IMR-90 (cell line): Measurements from ENCODE around the gene OTC. TPM values are rescaled to one million over a fixed set of nuclear protein-coding genes. Genes with fewer than 3 reads are reported as not detected.

Source experiments
- ATAC-seq: fragments of 200-7000 bp; cut with Tn5 transposase; 2 replicates; pipeline ENCODE4 v1.9.1; 2020; ENCODE audit warnings: low read depth, mild to moderate bottlenecking, moderate library complexity
- BruUV-seq: library from RNA; stranded (reverse); fragments of 400-500 nt; replicated peaks from 2 replicates; lab custom pipeline; 2021; lab: Mats Ljungman, UMichigan
- CTCF ChIA-PET: fragments of 300-600 bp; formaldehyde crosslinking; extraction: SDS; loops from one replicate; lab custom pipeline; 2021; ENCODE audit warnings: antibody characterized with exemption; lab: Yijun Ruan, JAX
- POLR2A ChIA-PET: fragments of 300-600 bp; sonication (Branson Sonifier 250); formaldehyde crosslinking; loops from one replicate; lab custom pipeline; 2022; ENCODE audit warnings: antibody characterized with exemption; ENCODE audit not compliant: unreplicated experiment; lab: Charles Lee
- DNase-seq: peaks from one replicate; pipeline ENCODE4 v3.0.0; 2013
- H2AFZ ChIP-seq: replicated peaks from 2 replicates; pipeline ENCODE3; 2013; ENCODE audit warnings: low read length, mild to moderate bottlenecking; ENCODE audit not compliant: poor library complexity
- H2AK5ac ChIP-seq: 2 replicates; pipeline ENCODE4 v1.6.1; 2013; ENCODE audit warnings: low read depth, low read length, inconsistent platforms
- H2AK9ac ChIP-seq: replicated peaks from 2 replicates; pipeline ENCODE3; 2013; ENCODE audit warnings: mild to moderate bottlenecking, low read depth, low read length, moderate library complexity; ENCODE audit not compliant: poor library complexity
- H2BK120ac ChIP-seq: 2 replicates; pipeline ENCODE4 v1.6.1; 2013; ENCODE audit warnings: low read depth, low read length, inconsistent platforms
- H2BK15ac ChIP-seq: 3 replicates; pipeline ENCODE4 v1.6.1; 2013; ENCODE audit warnings: low read depth, low read length, inconsistent platforms
- H2BK20ac ChIP-seq: 2 replicates; pipeline ENCODE4 v1.6.1; 2013; ENCODE audit warnings: low read depth, mild to moderate bottlenecking, inconsistent platforms, low read length, moderate library complexity
- H2BK5ac ChIP-seq: 2 replicates; pipeline ENCODE4 v1.6.1; 2013; ENCODE audit warnings: mild to moderate bottlenecking, low read depth, low read length, inconsistent platforms; ENCODE audit not compliant: poor library complexity, severe bottlenecking
- H3K14ac ChIP-seq: replicated peaks from 2 replicates; pipeline ENCODE4 v1.6.1; 2013; ENCODE audit warnings: low read depth, low read length, inconsistent platforms
- H3K18ac ChIP-seq: 2 replicates; pipeline ENCODE4 v1.6.1; 2013; ENCODE audit warnings: low read depth, low read length, control low read depth
- H3K23ac ChIP-seq: 2 replicates; pipeline ENCODE4 v1.6.1; 2013; ENCODE audit warnings: low read depth, low read length, inconsistent platforms
- H3K27ac ChIP-seq: 2 replicates; pipeline ENCODE4 v1.5.1; 2013; ENCODE audit warnings: mild to moderate bottlenecking, control low read depth, low read length; ENCODE audit not compliant: insufficient read depth
- H3K27me3 ChIP-seq: 2 replicates; pipeline ENCODE4 v1.6.1; 2013; ENCODE audit warnings: low read length; ENCODE audit not compliant: control insufficient read depth, insufficient read depth
- H3K36me3 ChIP-seq: 2 replicates; pipeline ENCODE4 v1.6.1; 2013; ENCODE audit warnings: low read length, mixed read lengths; ENCODE audit not compliant: control insufficient read depth, insufficient read depth
- H3K4ac ChIP-seq: 2 replicates; pipeline ENCODE4 v1.6.1; 2013; ENCODE audit warnings: low read depth, low read length, inconsistent platforms
- H3K4me1 ChIP-seq: 2 replicates; pipeline ENCODE4 v1.6.1; 2013; ENCODE audit warnings: low read length, mixed read lengths; ENCODE audit not compliant: control insufficient read depth, insufficient read depth
- H3K4me2 ChIP-seq: 2 replicates; pipeline ENCODE4 v1.6.1; 2013; ENCODE audit warnings: low read depth, mild to moderate bottlenecking, control low read depth, low read length, moderate library complexity
- H3K4me3 ChIP-seq: 2 replicates; pipeline ENCODE4 v1.5.1; 2013; ENCODE audit warnings: low read depth, mild to moderate bottlenecking, control low read depth, low read length, moderate library complexity; ENCODE audit not compliant: insufficient read depth
- H3K56ac ChIP-seq: 2 replicates; pipeline ENCODE4 v1.6.1; 2013; ENCODE audit warnings: low read length, inconsistent platforms; ENCODE audit not compliant: insufficient read depth; ENCODE audit errors: extremely low read depth
- H3K79me1 ChIP-seq, 2 experiments: 2 replicates each; pipeline ENCODE4 v1.6.1; 2013; ENCODE audit warnings: low read length in 2 of 2, inconsistent platforms in 1 of 2, low read depth in 1 of 2
- H3K9ac ChIP-seq: 2 replicates; pipeline ENCODE4 v1.6.1; 2013; ENCODE audit warnings: low read depth, low read length, control low read depth
- H3K9me1 ChIP-seq: 2 replicates; pipeline ENCODE4 v1.6.1; 2013; ENCODE audit warnings: low read length, inconsistent platforms; ENCODE audit not compliant: insufficient read depth
- H3K9me3 ChIP-seq: 2 replicates; pipeline ENCODE4 v1.6.1; 2013; ENCODE audit warnings: low read length; ENCODE audit not compliant: control insufficient read depth, insufficient read depth
- H4K20me1 ChIP-seq: 2 replicates; pipeline ENCODE4 v1.6.1; 2013; ENCODE audit warnings: low read length, inconsistent platforms; ENCODE audit not compliant: insufficient read depth
- H4K5ac ChIP-seq: 2 replicates; pipeline ENCODE4 v1.6.1; 2013; ENCODE audit warnings: mild to moderate bottlenecking, low read depth, low read length, control low read depth
- H4K8ac ChIP-seq, 2 experiments: 2 replicates each; pipeline ENCODE4 v1.6.1; 2013; ENCODE audit warnings: low read depth in 2 of 2, low read length in 2 of 2, control low read depth in 1 of 2, inconsistent platforms in 1 of 2
- H4K91ac ChIP-seq: 2 replicates; pipeline ENCODE4 v1.6.1; 2013; ENCODE audit warnings: low read depth, low read length, inconsistent platforms; ENCODE audit not compliant: insufficient read depth
- CEBPB ChIP-seq: IDR thresholded peaks from 2 replicates; pipeline ENCODE4 v1.6.1; 2012; ENCODE audit warnings: low read depth, low read length, improper control_type of control experiment
- CHD1 ChIP-seq: IDR thresholded peaks from 2 replicates; pipeline ENCODE4 v1.6.1; 2012; ENCODE audit warnings: low read depth, low read length, improper control_type of control experiment
- ELK1 ChIP-seq: fragments of 150-350 bp; IDR thresholded peaks from 2 replicates; pipeline ENCODE4 v1.6.1; 2016; ENCODE audit warnings: low read depth, mild to moderate bottlenecking, low read length, moderate library complexity, borderline replicate concordance
- MAFK ChIP-seq: IDR thresholded peaks from 2 replicates; pipeline ENCODE4 v1.6.1; 2012; ENCODE audit warnings: low read depth, low read length, improper control_type of control experiment
- MAZ ChIP-seq: IDR thresholded peaks from 2 replicates; pipeline ENCODE4 v1.6.1; 2012; ENCODE audit warnings: low read depth, mild to moderate bottlenecking, low read length, improper control_type of control experiment, moderate library complexity, borderline replicate concordance
- RAD21 ChIP-seq: IDR thresholded peaks from 2 replicates; pipeline ENCODE4 v1.6.1; 2012; ENCODE audit warnings: low read length, improper control_type of control experiment
- SMC3 ChIP-seq: fragments of 150-350 bp; IDR thresholded peaks from 2 replicates; pipeline ENCODE4 v1.6.1; 2016; ENCODE audit warnings: low read depth, mild to moderate bottlenecking, antibody characterized with exemption, low read length, moderate library complexity
- WGBS, 2 experiments: methylation state at CpG; one replicate each; pipeline versions ENCODE4 v1.1.5 to v1.1.7; 2013; ENCODE audit warnings: missing lambda C conversion rate in 2 of 2; ENCODE audit not compliant: insufficient read length in 1 of 2; ENCODE audit errors: extremely low coverage in 2 of 2; 5-methylcytosine and 5-hydroxymethylcytosine counted together
- dilution Hi-C: fragments of 300-500 bp; cut with HindIII; formaldehyde crosslinking; loops from one replicate; pipeline ENCODE4 v1.14.3; 2018; ENCODE audit warnings: low sequenced_read_pairs; ENCODE audit not compliant: unreplicated experiment
- in situ Hi-C: fragments of 300-500 bp; cut with MboI; formaldehyde crosslinking; loops from 3 replicates; pipeline ENCODE4 v1.14.3; 2019; ENCODE audit warnings: low sequenced_read_pairs, inconsistent platforms, mixed read lengths
- intact Hi-C: fragments of 100-400 bp; cut with micrococcal nuclease; formaldehyde crosslinking; loops from 2 replicates; pipeline ENCODE4 v1.10.0; 2022
- polyA plus RNA-seq, 3 experiments: library from polyadenylated mRNA; depleted of rRNA; stranded (reverse); fragments of >200 nt; gene quantifications; 2 replicates each; pipeline ENCODE4 v1.2.3, GENCODE V29; 2012; ENCODE audit warnings: low replicate concordance in 1 of 3
- total RNA-seq: library from RNA; depleted of rRNA; stranded (reverse); fragments of >200 nt; gene quantifications from 2 replicates; pipeline ENCODE4 v1.2.3, GENCODE V29; 2012
- TF ChIP-seq, protein P1 (sequence below): fragments of 150-350 bp; IDR thresholded peaks from 2 replicates; pipeline ENCODE4 v1.6.1; 2017; ENCODE audit warnings: mild to moderate bottlenecking, antibody characterized with exemption, low read length, low read depth

The OTC gene
- total and polyA plus RNA-seq, 2 of the 4 experiments (the other 2 are of a cell fraction), result not detected

- Histone ChIP-seq H2AK9ac (no peak overlapping the region), H2BK20ac (no peak overlapping the region), H3K9ac (no peak overlapping the region), H2BK5ac (no peak overlapping the region), H3K27me3 (peaks cover 7% of the 10 kb centered on the region), H2AK5ac (no peak overlapping the region), H3K4me3 (no peak overlapping the region), H3K14ac (no peak overlapping the region), H3K4me2 (no peak overlapping the region), H2AFZ (no peak overlapping the region), H3K18ac (no peak overlapping the region), H4K91ac (no peak overlapping the region), H3K27ac (no peak overlapping the region), H3K56ac (no peak overlapping the region), H2BK120ac (no peak overlapping the region), H3K9me3 (no peaks in the 10 kb centered on the region), H4K5ac (no peak overlapping the region), H3K4ac (no peak overlapping the region), H2BK15ac (no peak overlapping the region), H3K9me1 (no peaks in the 10 kb centered on the region), H3K79me1 (no peaks in the 10 kb centered on the region), H3K36me3 (no peaks in the 10 kb centered on the region), H4K8ac (no peak overlapping the region), H3K23ac (no peak overlapping the region), H4K20me1 (no peaks in the 10 kb centered on the region), H3K4me1 (no peaks in the 10 kb centered on the region)
- ChIA-PET POLR2A (no interaction called here), CTCF (no interaction called here)
- DNase-seq (peak; percentile 52), ATAC-seq (no peak)
- no CpG with 5 or more reads among the region's 2 CpGs for WGBS, 2 experiments
- no TSS peak for BruUV-seq
- dilution Hi-C loops (no loop called here), intact Hi-C loops (no loop called here), in situ Hi-C loops (no loop called here)
- TF ChIP-seq SMC3 (no peak), MAZ (no peak), RAD21 (no peak), CHD1 (no peak), CEBPB (peak; percentile 43; the same call in 1 of the 2 replicates), MAFK (no peak), ELK1 (no peak)
- TF ChIP-seq, protein P1, sequence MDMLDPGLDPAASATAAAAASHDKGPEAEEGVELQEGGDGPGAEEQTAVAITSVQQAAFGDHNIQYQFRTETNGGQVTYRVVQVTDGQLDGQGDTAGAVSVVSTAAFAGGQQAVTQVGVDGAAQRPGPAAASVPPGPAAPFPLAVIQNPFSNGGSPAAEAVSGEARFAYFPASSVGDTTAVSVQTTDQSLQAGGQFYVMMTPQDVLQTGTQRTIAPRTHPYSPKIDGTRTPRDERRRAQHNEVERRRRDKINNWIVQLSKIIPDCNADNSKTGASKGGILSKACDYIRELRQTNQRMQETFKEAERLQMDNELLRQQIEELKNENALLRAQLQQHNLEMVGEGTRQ, result no peak
Measured at GRCh38 chrX:38347136-38347535, 5.3 kb upstream of the OTC start.
